Measurements from ENCODE around the gene ACO2.

Gene ACO2

DNA sequence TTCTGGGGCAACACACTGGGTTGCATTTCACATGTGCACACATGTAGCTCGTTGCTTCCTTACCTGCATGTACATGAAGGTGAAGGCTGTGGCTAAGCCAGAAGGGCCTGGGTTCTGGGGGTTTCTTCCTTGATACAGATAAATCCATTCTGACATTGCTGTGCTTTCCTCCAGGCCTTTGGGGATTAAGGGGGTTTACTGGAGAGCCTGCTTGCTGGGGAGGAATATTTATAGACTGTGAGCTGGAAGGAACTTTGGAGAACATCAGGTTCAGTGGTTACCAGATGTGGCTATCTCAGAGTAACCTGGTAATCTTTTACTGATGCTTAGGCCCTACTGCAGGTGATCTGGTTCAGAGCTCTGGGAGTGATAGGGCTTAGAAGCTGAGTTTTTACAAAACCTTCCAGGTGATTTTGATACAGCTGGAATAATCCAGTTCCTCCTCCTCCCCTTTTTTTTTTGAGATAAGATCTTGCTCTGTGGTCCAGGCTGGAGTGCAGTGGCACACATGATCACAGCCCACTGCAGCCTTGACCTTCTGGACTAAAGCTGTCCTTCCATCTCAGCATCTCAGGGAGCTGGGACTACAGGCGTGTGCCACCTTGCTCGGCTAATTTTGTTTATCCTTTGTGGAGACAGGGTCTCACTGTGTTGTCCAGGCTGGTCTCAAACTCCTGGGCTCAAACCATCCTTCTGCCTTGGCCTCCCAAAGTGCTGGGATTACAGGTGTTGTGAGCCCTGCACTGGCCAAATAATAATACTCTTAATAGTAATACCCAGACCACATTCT is 19.9 kb downstream of the ACO2 start:
- DNase-seq (ENCODE audit: low read depth) = no peak

DNA sequence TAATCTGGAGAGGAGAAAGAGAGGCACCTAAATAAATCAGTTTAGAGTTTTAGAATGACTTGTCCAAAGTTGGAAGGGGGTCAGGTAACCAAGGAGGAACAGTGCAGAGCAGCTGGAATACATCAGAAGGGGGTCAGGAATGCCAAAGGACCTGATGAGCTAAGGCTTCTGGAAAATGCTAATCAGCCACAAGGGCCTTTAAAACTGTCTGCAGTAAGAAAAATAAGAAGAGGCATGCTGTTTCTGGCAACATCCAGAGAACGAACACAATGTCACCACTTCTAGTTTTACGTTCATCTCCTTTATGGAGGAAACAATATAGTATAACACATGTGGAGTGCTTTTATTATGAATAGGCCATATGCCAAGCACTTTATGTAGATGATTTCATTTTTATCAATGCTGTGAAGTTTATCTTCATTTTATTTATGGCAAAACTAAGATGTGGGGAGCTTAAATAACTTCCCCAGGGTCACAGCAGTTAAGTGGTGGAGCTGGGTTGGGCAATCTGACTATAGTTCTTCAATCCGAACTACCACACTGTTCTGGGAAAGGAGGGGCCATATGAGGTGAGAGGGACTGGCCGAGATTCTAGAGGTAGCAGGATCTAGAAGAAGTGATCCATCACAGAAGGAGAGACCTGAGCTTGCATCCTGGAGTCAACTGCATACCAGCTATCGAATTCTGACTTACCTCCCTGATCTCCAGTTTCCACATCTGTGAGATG is 22.6 kb downstream of the ACO2 start:
- no peak for DNase-seq (ENCODE audit: low read depth)

DNA sequence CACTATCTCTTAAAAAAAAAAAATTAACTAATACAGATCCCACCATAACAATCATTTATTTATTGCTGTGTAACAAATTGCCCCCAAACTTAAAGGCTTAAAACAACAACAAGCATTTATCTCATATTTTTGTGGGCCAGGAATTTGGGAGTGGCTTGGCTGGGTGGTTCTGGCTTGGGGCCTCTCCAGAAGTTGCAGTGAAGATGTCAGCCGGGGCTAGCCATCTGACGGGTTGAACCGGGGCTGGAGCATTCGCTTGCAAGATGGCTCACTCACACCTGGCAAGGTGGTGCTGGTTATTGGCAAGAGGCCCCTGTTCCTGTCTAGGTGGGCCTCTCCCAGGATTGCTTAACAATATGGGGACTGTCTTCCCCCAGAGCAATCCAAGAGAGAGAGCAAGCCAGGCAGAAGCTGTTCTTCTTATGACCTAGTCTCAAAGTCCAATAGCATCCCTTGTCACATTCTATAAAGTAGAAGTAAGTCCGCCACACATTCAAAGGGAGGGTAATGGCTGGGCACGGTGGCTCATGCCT is 29.5 kb downstream of the ACO2 start:
- DNase-seq (ENCODE audit: low read depth) = no peak

DNA sequence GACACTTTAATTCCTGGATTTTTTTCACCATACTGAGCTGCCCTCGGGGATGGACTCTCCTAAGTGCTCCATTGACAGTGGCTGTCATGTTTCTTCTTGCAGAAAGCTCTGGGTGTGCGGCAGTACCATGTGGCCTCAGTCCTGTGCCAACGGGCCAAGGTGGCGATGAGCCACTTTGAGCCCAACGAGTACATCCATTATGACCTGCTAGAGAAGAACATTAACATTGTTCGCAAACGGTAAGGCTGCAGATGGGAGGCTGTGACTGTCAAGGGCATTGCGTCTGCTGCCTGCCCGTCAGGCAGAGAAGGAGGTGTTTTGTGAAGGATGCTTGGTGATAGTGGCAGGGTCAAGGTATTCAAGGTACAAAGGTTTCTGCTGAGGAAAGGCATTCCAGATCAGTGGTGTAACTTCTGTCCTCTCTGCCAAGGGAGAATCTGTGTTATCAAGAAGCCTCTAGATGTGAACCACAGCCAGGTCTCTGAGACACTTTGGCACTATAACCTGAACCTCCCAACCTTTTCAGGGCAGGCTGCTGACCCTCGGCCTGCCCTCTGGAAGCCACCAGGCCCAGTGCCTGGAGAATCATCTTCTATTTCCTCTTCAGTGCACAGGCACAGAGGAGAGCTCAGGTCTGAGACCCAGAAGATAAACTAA is 30.8 kb downstream of the ACO2 start:
- DNase-seq (ENCODE audit: low read depth) = no peak

DNA sequence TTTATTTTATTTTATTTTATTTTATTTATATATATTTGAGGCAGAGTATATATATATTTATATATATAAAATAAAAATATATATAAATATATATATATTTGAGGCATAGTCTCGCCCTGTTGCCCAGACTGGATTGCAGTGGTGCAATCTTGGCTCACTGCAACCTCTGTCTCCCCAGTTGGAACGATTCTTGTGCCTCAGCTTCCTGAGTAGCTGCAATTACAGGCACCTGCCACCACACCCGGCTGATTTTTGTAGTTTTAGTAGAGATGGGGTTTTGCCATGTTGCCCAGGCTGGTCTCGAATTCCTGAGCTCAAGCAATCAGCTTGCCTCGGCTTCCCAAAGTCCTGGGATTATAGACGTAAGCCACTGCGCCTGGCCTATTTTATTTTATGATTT is 31.4 kb downstream of the ACO2 start:
- DNase-seq (ENCODE audit: low read depth) = no peak

DNA sequence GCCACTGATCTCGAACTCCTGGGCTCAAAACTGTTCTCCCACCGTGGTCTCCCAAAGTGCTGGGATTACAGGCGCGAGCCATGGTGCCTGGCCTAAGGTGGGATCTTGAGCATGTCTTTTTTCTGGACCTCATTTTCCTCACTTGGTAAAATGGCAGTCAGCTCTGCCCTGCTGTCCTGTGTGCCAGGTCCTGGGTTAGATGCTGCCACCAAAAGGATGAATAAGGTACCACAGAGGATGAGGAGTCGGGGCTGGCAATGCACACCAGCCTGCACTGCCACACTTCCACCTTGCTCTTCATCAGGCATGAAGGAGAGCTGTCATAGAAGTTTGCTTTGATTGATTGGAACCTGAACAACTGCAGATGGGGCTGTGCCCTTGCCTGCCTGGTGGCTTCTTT is 32.3 kb downstream of the ACO2 start:
- no peak for DNase-seq (ENCODE audit: low read depth)

DNA sequence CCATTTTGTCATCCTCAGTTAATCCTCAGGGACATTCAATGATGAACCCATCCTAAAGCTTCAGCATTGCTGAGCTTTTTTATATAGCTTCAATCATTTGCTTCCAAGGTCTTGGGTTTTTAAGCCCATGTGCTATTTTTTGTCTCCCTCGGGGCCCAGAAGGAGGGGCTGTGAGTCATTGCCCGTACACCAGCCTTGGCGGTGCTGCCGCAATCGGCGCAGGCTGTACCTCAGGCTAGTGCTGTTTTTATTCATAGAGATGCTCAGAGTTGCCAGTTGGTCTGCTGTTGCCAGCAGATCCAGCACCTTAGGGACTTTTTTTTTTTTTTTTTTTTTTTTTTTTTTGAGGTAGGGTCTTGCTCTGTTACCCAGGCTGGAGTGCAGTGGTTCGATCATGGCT is 35.5 kb downstream of the ACO2 start:
- DNase-seq (ENCODE audit: low read depth) = no peak

DNA sequence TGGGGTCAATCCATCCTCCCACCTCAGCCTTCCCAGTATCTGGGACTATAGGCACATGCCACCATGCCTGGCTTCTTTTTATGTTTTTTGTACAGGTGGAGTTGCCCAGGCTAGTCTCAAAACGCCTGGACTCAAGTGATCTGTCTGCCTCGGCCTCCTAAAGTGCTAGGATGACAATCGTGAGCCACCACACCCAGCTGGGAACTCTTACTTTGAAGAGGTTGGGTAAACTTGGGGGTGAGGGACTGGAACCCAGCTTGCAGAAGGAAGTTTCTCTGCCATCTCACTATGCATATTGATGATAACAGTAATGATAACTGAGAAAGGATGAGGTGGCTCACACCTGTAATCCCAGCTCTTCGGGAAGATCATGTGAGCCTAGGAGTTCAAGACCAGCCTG is 35.9 kb downstream of the ACO2 start:
- DNase-seq (ENCODE audit: low read depth) = no peak

DNA sequence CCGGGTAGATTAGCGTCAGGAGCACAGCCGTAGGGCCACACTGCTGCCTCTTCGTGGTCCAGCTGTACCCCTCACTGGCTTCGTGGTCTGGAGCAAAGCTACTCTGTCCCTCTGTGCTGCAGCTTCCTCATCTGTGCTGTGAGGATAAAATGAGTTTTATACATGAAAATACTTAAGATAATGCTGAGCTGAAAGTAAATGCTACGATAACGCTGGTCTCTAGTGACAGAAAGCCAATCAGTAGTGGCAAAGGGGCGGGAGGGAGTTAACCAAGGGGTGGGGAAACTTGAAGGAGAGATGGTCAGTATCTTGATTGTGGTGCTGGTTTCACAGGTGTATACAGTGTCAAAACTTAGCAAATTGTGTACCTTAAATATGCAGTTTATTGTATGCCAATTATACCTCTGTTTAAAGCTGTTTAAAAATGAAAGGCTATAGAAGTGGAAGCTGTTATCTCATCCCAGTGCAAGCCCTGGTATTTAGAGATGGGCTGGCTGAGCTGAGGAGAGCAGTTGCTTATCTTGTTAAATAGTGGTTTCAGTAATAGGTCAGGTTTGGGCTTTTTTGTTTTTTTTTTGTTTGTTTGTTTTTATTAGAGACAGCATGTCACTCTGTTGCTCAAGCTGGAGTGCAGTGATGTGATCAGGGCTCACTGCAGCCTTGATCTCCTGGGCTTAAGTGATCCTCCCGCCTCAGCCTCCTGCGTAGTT is 36.7 kb downstream of the ACO2 start:
- DNase-seq (ENCODE audit: low read depth) = no peak

DNA sequence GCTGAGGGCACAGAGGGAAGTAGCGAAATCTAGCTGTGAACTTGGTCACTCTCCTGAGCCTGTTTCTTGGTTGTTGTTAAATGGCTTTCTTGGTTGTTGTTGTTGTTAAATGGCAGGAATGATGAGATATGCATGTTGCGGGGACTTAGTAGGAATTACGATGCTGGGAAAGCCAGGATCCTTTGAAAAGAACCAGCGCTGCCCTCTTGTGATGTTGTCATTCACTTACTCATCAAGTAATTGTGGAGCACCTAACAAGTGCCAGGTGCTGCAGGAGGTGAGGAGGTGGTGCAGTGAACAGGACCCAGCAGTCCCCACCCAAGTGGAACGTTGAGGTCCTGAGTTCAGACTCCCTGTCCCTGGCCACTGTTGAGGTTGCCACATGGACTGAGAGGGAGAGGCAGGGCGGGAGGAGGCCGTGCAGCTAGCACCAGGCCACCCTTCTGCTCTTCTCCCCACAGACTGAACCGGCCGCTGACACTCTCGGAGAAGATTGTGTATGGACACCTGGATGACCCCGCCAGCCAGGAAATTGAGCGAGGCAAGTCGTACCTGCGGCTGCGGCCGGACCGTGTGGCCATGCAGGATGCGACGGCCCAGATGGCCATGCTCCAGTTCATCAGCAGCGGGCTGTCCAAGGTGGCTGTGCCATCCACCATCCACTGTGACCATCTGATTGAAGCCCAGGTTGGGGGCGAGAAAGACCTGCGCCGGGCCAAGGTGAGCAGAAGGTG is 38.6 kb downstream of the ACO2 start:
- no peak for DNase-seq (ENCODE audit: low read depth)

DNA sequence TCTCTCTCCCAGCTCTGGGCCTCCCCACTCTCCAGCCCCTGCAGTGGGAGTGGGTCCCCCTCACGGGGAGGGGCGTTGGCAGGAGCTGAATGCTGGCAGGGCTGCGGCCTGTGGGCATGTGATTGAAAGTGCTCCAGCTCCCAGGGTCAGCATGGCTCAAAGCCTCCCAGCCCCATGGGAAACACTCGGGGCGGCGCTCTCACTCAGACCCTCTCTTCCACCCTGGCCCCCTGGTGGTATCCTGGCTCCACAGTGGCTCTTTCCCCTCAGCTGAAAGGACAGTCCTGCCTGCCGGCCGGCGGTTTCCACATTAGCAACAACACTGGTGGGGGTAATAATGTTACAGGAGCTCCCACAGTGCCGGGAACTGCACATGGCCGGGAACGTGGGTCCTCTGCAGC is 39.9 kb downstream of the ACO2 start:
- no peak for DNase-seq (ENCODE audit: low read depth)

DNA sequence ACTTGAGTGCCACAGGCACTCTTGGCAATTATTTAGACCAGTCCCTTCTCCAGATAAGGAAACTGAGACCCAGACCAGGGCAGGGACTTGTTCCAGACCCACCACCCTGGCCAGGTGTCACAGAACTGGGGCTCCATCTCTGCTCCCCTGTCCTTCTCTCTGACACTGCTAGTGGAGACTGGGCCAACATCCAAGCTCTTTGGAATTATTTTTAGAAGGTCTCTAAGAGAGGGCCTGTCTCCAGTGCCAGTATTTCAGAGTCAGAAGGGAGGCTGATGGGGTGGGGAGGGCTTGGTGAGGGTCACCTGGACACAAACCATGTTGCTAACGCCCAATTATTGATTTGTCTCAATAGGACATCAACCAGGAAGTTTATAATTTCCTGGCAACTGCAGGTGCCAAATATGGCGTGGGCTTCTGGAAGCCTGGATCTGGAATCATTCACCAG is 42.6 kb downstream of the ACO2 start:
- DNase-seq (ENCODE audit: low read depth) = no peak

DNA sequence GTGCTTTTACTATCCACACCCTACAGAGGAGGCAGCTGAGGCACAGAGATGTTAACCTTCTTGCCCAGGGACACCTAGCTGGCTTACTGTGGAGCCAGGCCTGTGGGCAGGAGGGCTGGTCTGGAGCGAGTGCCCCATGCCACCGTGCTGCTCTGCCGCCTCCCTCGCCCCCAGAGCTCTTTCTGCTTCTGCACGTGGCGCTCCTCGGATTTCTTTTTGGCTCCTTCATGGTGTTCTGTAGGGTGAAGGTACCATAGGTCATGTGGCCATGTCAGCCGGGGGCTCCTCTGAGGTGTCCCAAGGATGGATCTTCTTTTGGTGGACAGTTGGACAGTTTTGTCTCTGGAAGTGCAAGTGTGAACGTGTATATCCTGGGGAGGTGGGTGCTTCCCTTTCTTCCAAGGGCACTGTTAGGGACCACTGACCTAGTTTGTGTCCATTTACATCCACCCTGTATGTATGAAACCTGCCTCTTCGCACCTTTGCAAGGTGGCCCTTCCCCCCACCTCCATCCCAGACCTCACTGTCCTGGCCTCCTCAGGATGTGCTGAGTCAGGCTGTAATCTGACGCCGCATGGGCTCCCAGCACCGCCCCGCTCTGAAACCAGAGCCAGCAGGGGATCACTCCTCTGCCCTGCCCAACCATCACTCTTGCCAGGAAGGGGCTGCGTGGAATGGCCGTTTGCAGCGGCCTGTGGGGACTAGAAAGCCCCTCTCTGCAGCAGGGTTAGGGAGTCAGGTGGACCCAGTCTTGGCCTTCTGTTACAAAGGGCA is 43.7 kb downstream of the ACO2 start:
- DNase-seq (ENCODE audit: low read depth) = peak; percentile 31

DNA sequence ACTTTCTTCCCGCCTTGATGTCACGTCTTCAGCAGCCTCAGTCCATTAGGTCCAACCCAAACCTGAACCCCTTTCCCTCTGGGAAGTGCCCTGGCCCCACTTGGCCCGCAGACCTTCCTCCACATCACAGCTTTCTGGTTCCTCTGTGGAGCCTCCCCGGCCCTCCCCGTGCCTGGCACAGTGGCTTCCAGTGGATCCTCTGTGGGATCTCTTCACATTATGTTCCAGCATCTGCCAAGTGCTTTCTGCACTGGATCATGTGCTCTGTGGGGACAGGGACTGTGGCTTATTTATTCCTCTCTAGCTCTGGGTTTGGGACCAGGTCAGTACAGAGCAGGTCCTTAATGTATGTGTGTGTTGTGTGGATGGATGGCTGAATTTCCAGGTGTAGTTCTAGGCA is 44.5 kb downstream of the ACO2 start:
- no peak for DNase-seq (ENCODE audit: low read depth)

DNA sequence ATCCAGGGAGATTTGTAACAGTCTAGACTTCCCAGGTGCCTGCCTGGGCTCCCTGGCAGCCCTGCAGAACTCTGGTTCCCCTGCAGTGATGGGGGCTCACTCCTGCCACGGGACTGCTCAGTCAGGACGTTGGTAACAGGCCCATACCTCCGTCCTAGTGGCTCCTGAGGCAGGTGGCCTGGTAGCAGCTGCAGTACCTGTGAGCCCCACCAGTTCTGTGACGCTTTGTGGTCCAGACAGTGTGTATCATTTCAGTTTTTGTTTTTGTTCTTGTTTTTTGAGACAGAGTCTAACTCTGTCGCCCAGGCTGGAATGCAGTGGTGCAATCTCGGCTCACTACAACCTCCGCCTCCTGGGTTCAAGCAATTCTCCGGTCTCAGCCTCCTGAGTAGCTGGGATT is 47.5 kb downstream of the ACO2 start:
- DNase-seq (ENCODE audit: low read depth) = no peak

DNA sequence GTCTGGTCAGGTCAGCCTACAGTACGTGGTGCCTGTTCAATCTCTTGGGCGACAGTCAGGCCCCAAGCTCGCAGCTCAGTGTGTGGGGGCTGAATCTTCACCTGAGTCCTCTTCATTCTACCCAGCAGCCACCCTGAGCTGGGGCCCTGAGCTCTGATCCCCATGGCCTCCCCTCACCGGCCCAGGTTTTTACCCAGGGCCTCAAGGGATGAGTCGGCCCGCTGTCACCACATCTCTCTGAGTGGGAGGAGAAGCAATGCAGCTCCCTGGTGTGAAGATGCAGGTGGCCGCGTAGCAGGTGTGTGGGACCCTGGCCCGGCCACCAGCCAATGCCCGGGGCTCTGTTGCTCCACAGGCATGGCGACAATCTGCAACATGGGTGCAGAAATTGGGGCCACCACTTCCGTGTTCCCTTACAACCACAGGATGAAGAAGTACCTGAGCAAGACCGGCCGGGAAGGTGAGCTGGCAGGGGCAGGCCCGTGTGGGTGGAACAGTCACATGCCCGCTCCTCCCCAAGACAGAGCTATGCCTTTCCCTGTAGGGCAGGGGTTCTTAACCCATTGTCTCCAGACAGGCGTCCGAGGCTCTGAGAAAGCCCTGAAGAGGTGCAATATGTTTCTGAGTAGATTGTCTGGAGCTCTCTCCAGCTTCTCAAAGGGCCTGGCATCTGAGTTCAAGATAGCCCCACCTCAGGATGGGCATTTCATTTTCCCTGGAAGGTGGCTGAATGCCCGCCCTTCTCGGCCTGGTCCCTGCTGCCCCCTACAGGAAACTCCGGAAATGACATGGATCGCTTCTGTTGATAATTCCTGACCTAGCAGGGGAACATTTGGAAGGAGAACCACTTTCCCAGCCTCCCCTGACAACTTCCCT is 48.5 kb downstream of the ACO2 start:
- DNase-seq (ENCODE audit: low read depth) = no peak

DNA sequence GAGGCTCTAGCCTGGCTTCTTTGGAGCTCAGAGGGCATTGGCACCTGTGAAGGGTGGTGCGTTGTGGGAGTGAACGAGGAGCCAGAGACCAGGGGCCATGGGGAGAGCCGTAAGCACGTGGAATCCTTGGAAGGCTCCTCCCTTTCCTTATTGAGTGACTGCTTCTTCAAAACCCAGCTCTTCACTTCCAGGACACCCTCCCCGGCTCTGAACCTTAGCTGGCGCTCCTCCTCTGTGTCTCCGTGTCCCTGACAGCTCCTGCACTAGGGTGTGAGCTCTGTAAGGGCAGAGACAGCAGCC is 49.1 kb downstream of the ACO2 start:
- no peak for DNase-seq (ENCODE audit: low read depth)

DNA sequence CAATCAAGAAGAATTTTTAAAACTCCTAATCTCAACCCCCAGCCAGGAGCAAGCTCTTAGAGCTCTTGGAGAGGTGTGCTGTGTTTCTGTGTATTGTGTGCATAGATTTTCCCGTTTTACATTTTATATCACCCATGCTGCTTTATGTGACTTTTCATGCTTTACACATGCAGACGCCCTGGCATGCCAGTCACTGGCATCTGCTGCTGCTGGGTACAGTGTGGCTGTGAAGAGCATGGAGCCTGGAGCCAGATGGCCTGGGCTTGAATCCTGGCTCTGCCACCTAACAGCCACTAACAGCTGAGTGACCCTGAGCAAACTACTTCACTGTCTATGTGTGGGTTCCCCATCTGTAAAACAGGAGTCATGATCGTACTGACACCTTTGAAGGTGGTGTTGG is 52.2 kb downstream of the ACO2 start:
- no peak for DNase-seq (ENCODE audit: low read depth)

DNA sequence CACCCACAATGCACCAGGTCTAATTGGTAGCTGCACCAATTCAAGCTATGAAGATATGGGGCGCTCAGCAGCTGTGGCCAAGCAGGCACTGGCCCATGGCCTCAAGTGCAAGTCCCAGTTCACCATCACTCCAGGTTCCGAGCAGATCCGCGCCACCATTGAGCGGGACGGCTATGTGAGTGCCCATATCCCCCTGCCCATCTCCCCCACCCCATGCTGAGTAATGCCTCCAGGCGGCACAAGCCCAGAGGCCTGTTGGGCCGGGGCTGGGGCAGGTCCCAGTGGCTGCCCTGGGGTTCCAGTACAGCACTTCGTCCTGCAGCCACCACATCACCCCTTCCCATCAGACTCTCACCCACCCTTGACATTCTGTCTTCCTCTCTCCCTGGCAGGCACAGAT is 53.9 kb downstream of the ACO2 start:
- no peak for DNase-seq (ENCODE audit: low read depth)

All from HS-27A (cell line).